GM18519 (cell line): ENCODE results near the gene IL1B.

Experiments
- ATAC-seq: cut with Tn5 transposase; IDR thresholded peaks from one replicate; pipeline ENCODE4 v1.9.1; 2021; ENCODE audit warnings: mild to moderate bottlenecking, moderate library complexity; ENCODE audit not compliant: unreplicated experiment, low FRiP score

Gene IL1B

DNA sequence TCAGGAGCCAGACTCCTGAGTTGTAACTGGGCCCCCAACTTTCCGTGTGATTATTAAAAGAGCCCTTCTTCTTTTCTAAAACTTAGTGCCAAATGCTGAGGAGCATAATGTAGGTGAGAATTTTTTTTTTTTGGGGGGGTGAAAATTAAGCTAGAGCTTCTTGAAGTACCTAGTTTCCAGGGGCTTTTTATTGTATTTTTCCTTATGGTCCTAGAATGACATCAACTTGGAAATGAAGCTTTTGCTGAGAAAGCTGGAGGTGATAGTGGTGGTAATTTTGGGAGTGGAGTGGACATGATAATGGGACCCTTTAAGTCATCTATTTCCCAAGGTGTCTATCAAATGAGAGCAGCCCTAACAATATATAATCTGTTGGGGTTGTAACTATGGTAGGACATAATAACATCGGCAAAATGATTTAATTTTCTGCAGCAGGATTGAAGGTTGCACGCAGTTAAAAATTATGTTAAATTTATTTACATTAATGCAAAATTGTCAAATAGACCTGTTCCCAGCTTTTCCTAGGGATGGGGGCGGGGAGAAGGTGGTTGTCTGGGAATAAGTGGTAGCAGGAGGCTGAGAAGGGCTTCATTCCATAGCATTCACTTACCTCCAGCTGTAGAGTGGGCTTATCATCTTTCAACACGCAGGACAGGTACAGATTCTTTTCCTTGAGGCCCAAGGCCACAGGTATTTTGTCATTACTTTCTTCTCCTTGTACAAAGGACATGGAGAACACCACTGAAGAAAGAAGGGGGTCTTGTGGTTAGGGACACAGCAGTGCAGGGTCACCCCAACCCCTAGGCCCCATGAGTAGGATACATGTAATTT is 5.7 kb downstream of the IL1B start:
- no peak for ATAC-seq

- no peak for ATAC-seq
Observed at GRCh38 chr2:112829961-112830681, 6.5 kb downstream of the IL1B start.

DNA sequence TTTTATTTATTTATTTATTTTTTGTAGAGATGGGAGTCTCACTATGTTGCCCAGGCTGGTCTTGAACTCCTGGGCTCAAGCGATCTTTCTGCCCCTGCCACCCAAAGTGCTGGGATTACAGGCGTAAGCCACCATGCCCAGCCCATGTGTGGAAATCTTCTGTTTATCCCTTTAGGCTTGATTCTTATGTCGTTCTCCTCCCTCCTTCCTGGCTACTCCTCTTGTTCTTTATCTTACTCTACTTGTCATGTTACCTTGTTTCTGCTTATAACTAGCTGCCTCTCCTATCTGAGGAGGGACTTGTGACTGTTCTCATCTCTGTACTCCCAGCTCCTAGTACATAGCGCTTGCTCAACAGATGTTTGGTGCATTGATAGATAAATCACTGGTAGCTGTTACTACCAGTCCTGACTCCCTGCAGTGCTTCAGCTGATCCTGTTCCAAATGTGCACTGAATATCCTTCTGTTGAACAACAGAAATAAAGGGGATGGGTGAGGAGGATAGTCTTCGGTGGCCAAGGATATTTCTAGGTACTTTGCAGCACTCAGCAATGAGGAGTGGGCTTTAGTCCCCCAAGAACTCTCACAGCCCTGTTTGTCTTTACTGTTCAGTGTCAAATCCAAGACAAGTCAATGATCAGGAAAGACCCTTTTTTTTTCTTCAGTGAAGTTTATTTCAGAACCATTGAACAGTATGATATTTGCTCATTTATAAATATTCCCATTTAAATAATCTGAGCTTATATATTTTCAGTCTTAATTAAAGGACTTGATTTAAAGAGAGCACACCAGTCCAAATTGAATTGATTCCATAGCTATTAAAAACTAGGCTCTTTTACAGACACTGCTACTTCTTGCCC is 7.2 kb downstream of the IL1B start:
- no peak for ATAC-seq

- ATAC-seq = no peak
Observed at GRCh38 chr2:112828251-112828691, 8.3 kb downstream of the IL1B start.

GRCh38 chr2:112827604-112828185 is 8.9 kb downstream of the IL1B start:
- ATAC-seq = no peak

- ATAC-seq = no peak
Observed at GRCh38 chr2:112827009-112827408, 9.6 kb downstream of the IL1B start.

- no peak for ATAC-seq
Observed at GRCh38 chr2:112825706-112826105, 10.9 kb downstream of the IL1B start.

DNA sequence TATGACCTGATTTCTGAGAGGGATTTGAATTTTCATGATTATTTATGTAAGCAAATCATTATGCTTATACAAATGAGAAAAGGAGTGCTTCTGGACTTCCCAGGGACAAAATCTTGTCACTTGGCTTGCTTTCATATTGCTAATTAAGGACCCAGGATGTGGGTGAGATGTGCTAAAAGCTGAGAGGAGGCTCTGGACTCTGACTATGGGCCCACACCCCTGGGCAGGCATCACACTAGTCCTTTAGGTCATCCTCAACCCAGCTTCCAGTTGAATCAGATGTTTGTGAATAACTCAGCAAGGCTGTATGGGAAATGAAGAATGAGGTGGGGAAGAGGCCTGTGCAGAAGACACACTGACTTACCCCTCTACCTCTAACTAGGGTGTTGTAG is 11.9 kb downstream of the IL1B start:
- no peak for ATAC-seq

- no peak for ATAC-seq
Observed at GRCh38 chr2:112821682-112822081, 14.9 kb downstream of the IL1B start.

DNA sequence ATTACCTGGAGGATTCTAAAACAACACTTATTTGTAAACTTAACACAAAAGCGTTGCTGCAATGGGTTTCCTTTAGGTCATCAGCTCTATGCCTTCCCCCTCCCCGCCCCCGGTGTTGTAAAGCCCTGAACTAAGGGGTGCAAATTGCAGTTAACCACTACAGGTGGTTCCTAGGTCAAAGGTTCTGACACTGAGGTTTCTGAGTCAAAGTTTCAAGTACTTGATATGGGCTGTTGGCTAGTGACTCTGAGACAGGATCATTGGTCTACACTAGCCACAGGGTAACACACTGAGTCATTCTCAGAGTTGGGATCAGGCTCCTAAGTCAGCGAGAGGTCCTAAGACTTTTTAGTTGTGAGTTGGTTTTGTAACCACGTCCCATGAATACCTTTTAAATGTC is 15.4 kb downstream of the IL1B start:
- no peak for ATAC-seq

GRCh38 chr2:112820343-112820742 is 16.2 kb downstream of the IL1B start:
- no peak for ATAC-seq

GRCh38 chr2:112819081-112819480 is 17.5 kb downstream of the IL1B start:
- ATAC-seq = no peak

DNA sequence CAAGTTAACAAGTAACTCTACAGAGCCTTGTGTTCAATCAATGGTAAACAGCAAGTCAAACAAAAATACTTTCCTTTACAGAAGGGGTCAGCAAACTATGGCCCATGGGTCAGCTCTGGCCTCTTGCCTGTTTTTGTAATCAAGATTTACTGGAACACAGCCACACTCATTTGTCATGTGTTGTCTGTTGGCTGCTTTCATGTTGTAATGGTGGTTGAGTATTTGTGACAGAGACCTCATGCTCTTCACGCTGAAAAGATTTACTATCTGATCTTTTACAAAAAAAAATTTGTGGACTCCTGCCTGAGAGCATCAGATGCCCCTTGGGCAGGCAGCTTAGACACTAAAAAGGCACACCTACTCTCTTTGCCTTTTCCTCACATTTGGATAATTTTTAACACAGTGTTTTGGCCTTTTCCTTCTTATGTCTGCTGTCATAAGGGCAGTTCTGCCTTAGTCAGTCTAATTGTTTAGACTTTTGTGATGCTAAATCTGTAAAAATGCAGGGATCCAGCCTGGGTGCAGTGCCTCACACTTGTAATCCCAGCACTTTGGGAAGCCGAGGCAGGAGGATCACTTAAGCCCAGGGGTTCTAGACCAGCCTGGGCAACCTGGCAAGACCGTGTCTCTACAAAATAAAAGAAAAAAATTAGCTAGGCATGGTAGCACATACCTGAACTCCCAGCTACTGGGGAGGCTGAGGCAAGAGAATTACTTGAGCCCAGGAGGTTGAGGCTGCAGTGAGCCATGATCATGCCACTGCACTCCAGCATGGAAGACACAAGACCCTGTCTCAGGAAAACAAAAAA is 18.3 kb downstream of the IL1B start:
- ATAC-seq = no peak

DNA sequence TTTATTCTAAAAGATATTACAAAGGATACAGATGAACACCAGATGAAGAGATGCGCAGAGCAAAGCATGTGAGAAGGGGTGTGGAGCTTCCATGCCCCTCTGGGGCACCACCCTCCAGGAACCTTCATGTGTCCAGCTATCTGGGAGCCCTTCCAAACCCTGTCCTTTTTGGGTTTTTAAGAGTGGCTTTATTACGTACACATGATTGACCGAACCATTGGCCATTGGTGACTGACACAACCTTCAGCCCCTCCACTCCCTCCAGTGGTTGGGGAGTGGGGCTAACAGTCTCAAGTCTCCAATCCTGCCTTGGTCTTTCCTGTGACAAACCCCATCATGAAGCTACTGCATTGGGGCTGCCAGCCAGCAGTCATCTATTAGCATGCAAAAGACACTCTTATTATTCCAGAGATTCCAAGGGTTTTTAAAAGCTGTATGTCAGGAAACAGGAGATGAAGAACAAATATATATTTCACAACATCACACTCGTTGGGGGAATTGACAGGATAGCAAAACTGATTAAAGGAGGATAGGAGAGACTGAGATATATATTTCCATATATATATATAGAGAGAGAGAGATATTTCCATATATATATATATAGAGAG is 19.4 kb downstream of the IL1B start:
- ATAC-seq = no peak

DNA sequence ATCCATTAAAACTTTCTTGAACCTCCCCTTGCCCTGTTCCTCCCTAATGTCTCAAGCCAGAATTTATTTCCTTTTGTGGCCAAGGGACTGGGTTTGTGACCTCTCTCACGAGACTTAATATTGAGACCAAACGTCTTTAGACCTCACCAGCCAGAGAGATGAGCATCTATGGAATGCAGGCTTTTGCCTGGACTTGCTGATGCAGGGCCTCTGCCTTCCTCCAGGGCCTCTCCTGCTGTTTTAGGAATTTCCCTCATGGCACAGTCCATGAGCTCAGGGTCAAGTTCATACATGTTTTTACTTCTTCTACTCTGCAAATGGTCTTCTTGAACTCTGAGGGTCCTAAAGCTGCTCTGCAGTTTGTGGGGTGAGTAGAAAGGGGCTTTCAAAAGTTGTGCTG is 22.3 kb downstream of the IL1B start:
- no peak for ATAC-seq

- no peak for ATAC-seq
Observed at GRCh38 chr2:112813280-112813966, 23.2 kb downstream of the IL1B start.

- ATAC-seq = no peak
Observed at GRCh38 chr2:112812318-112813267, 24.0 kb downstream of the IL1B start.

- ATAC-seq = no peak
Observed at GRCh38 chr2:112811841-112812306, 24.7 kb downstream of the IL1B start.
